GM19099 (cell line): ENCODE results near the gene AUTS2.

Experiments used
- POLR2A ChIP-seq: IDR thresholded peaks from 3 replicates; pipeline ENCODE4 v1.6.1; 2011; ENCODE audit warnings: low read depth; ENCODE audit not compliant: insufficient read length; ENCODE audit errors: extremely low read depth

AUTS2 gene

GRCh38 chr7:69756235-69756634 is 158.0 kb downstream of the AUTS2 start:
- no peak for TF ChIP-seq POLR2A

- TF ChIP-seq POLR2A: no peak
Measured at GRCh38 chr7:69757528-69757927, 159.3 kb downstream of the AUTS2 start.

- no peak for TF ChIP-seq POLR2A
Measured at GRCh38 chr7:69757981-69758430, 159.7 kb downstream of the AUTS2 start.

- TF ChIP-seq POLR2A: no peak
Measured at GRCh38 chr7:69759373-69759772, 161.1 kb downstream of the AUTS2 start.

- TF ChIP-seq POLR2A: no peak
Measured at GRCh38 chr7:69761290-69761922, 163.1 kb downstream of the AUTS2 start.

- no peak for TF ChIP-seq POLR2A
Measured at GRCh38 chr7:69762821-69763352, 164.6 kb downstream of the AUTS2 start.

GRCh38 chr7:69763513-69763912 is 165.2 kb downstream of the AUTS2 start:
- no peak for TF ChIP-seq POLR2A

GRCh38 chr7:69764147-69764546 is 165.9 kb downstream of the AUTS2 start:
- TF ChIP-seq POLR2A: no peak

- no peak for TF ChIP-seq POLR2A
Measured at GRCh38 chr7:69764681-69765080, 166.4 kb downstream of the AUTS2 start.

GRCh38 chr7:69765879-69766278 is 167.6 kb downstream of the AUTS2 start:
- TF ChIP-seq POLR2A: no peak

GRCh38 chr7:69768986-69769595 is 170.8 kb downstream of the AUTS2 start:
- no peak for TF ChIP-seq POLR2A

GRCh38 chr7:69769826-69770225 is 171.6 kb downstream of the AUTS2 start:
- no peak for TF ChIP-seq POLR2A

- no peak for TF ChIP-seq POLR2A
Measured at GRCh38 chr7:69770613-69771012, 172.3 kb downstream of the AUTS2 start.

GRCh38 chr7:69772718-69773436 is 174.6 kb downstream of the AUTS2 start:
- no peak for TF ChIP-seq POLR2A

GRCh38 chr7:69773535-69774225 is 175.4 kb downstream of the AUTS2 start:
- TF ChIP-seq POLR2A: no peak
